ENCODE results near the gene ATOSB.

The ATOSB gene

DNA sequence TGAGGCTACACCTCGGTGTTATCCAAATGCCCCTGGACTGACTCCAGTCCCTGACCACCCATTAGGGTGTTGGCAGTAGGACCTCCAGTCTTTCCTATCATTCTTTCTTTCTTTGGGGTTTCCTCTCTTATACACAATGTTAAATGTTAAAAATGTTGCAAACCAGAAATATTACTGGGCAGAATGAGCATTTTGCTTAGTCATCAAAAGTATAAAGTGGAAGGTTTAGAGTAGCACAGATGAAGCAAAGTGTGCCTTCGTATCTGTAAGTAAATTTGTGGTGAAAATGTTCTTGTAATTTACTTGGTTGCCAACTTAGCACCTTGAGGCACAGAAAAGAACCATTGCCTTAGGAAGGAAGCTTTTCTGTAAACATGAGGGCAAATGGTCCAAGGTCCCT, 24.4 kb upstream of the ATOSB start:
- Histone ChIP-seq H3K27me3 (peaks cover 0 to 3% of the 10 kb centered on the region in 2 donors), H3K9me3 (peaks cover 5 to 33% (median 22%) of the 10 kb centered on the region in 3 donors), H3K4me3 (no peak overlapping the region), H3K4me1 (no peaks in the 10 kb centered on the region), H3K27ac (no peak overlapping the region), H3K36me3 (no peaks in the 10 kb centered on the region)
- intact Hi-C loops (cut with DNase I; ENCODE audit: low total_unique reads) = no loop called here
- DNase-seq = no peak
- TF ChIP-seq, protein P1, sequence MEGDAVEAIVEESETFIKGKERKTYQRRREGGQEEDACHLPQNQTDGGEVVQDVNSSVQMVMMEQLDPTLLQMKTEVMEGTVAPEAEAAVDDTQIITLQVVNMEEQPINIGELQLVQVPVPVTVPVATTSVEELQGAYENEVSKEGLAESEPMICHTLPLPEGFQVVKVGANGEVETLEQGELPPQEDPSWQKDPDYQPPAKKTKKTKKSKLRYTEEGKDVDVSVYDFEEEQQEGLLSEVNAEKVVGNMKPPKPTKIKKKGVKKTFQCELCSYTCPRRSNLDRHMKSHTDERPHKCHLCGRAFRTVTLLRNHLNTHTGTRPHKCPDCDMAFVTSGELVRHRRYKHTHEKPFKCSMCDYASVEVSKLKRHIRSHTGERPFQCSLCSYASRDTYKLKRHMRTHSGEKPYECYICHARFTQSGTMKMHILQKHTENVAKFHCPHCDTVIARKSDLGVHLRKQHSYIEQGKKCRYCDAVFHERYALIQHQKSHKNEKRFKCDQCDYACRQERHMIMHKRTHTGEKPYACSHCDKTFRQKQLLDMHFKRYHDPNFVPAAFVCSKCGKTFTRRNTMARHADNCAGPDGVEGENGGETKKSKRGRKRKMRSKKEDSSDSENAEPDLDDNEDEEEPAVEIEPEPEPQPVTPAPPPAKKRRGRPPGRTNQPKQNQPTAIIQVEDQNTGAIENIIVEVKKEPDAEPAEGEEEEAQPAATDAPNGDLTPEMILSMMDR (IDR thresholded peaks at IDR 0.05) = no peak

DNA sequence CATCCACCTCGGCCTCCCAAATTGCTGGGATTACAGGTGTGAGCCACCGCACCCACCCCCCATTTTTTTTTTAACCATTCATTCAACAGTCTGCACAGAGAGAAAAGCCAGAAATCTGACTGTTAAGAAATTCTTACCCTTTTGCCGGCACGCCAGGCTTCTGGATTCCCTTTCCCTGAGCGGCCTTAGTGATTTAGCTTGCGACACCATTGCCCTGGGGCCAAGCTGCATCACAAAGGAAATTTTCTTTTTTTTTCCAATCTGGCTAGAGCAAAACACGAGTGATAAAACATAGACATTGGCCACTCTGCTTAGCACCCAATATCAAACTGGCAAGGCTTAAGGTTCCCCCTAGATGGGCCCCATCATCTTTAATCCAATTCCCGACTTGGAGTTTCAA, 21.2 kb upstream of the ATOSB start:
- TF ChIP-seq, protein P1 (IDR thresholded peaks at IDR 0.05) = no peak
- H3K36me3 ChIP-seq = no peaks in the 10 kb centered on the region
- intact Hi-C loops (cut with DNase I; ENCODE audit: low total_unique reads) = no loop called here

DNA sequence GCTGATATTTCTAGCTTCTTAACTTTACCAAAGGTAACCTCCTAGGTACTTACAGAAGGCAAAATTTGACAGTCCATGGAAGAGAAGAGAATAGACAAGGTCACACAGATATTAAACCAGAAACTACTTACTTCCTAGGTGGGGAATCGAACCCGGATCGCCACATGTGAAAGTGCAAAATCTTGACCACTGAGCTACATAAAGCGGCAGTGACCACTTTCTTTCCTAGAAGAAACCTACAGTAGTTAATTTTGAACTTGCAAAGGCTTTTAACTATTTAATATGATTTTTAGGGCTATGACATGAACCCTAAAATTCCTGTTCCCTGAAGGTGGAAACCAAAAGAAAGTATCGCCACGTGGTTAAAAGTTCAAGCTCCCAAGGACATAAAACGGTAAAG, 20.3 kb upstream of the ATOSB start:
- no peak for DNase-seq
- no peak overlapping the region for H3K4me3 ChIP-seq
- H3K27ac ChIP-seq = no peak overlapping the region
- no peaks in the 10 kb centered on the region for H3K36me3 ChIP-seq
- intact Hi-C loops (cut with DNase I; ENCODE audit: low total_unique reads) = no loop called here
- no peaks in the 10 kb centered on the region for H3K4me1 ChIP-seq
- peaks cover 0 to 3% of the 10 kb centered on the region in 2 donors for H3K27me3 ChIP-seq
- H3K9me3 ChIP-seq = peaks cover 0 to 5% (median 0%) of the 10 kb centered on the region in 3 donors
- TF ChIP-seq, protein P1 (IDR thresholded peaks at IDR 0.05) = no peak

More for the DNA sequence above, 21.2 kb upstream of the ATOSB start:
- Histone ChIP-seq H3K4me1 (no peaks in the 10 kb centered on the region), H3K9me3 (peaks cover 0 to 13% (median 7%) of the 10 kb centered on the region in 3 donors), H3K27me3 (peaks cover 0 to 3% of the 10 kb centered on the region in 2 donors), H3K27ac (no peak overlapping the region), H3K4me3 (no peak overlapping the region)
- peak in 1 of 2 donors; percentile 10 for DNase-seq

DNA sequence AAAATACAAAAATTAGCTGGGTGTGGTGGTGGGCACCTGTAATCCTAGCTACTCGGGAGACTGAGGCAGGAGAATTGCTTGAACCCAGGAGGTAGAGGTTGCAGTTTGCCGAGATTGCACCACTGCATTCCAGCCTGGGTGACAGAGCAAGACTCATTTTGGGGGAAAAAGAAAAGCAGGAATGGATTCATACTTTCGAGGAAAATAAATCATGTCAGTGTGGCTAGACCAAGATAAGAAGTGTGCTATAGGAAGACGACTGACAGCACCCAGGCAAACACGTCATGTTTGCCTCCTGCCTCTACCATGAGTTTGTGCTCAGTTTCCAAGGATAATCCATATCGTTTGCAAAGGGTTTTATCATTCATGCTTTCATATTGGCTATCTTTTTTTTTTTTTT, 19.3 kb upstream of the ATOSB start:
- H3K27me3 ChIP-seq = peaks cover 0 to 3% of the 10 kb centered on the region in 2 donors
- intact Hi-C loops (cut with DNase I; ENCODE audit: low total_unique reads) = no loop called here
- H3K9me3 ChIP-seq = peaks cover 0 to 5% (median 0%) of the 10 kb centered on the region in 3 donors
- no peak overlapping the region for H3K27ac ChIP-seq
- TF ChIP-seq, protein P1 (IDR thresholded peaks at IDR 0.05) = no peak
- no peaks in the 10 kb centered on the region for H3K36me3 ChIP-seq
- DNase-seq = peak in 1 of 2 donors; percentile 16
- no peaks in the 10 kb centered on the region for H3K4me1 ChIP-seq
- H3K4me3 ChIP-seq = no peak overlapping the region

DNA sequence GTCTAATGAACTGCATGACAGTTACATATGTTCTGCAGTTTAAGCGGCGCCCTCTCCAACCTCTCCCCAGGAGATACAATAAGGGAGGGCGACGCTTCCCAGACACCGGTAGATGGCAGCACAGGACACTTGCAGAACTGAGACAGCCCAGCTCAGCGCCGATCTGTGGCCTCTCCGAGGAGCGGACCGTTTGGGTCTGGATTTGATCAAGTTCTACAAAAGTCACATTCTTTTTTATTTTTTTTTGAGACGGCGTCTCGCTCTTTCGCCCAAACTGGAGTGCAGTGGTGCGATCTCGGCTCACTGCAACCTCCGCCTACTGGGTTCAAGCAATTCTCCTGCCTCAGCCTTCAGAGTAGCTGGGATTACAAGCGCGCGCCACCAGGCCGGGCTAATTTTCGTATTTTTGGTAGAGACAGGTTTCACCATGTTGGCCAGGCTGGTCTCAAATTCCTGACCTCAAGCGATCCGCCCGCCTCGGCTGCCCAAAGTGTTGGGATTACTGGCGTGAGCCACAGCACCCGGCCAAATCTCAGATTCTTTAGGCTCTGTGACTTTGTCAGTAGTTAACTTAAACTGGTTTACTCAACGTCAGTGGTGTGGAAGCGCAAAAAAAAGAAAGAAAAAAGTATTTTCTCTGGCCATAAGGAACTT, 1.4 kb upstream of the ATOSB start:
- peak overlapping the region; percentile 97 to 100 for H3K27ac ChIP-seq
- no peaks in the 10 kb centered on the region for H3K36me3 ChIP-seq
- peak; percentile 95 to 96 for DNase-seq
- H3K27me3 ChIP-seq = no peaks in the 10 kb centered on the region
- H3K9me3 ChIP-seq = no peaks in the 10 kb centered on the region
- TF ChIP-seq, protein P1 (IDR thresholded peaks at IDR 0.05) = peak; percentile 93 to 96
- peak overlapping the region; percentile 59 to 64 for H3K4me3 ChIP-seq
- intact Hi-C loops (cut with DNase I; ENCODE audit: low total_unique reads) = loop anchor here (2.0 to 5.0 kb wide), 3 partner anchors 142 to 445 kb away; a partner anchor contains a TSS
- peaks cover 4 to 46% (median 38%) of the 10 kb centered on the region in 4 donors for H3K4me1 ChIP-seq

Measured in tibial artery (tissue), 4 donors.